Astrocyte of the spinal cord (primary cell): Measurements from ENCODE around the gene SHROOM2.

Experiments
- DNase-seq: peaks from one replicate; pipeline ENCODE4 v3.0.0; 2011; ENCODE audit warnings: low read depth, low spot score
- H3K4me3 ChIP-seq: 2 replicates; pipeline ENCODE4 v1.5.1; 2011; ENCODE audit warnings: low read depth, mild to moderate bottlenecking, low read length, moderate library complexity
- in situ Hi-C: cut with HindIII; loops from 2 replicates; pipeline ENCODE4 v1.10.0; 2017; ENCODE audit warnings: low sequenced_read_pairs
- TF ChIP-seq, protein P1 (sequence below): IDR thresholded peaks from 2 replicates; pipeline ENCODE4 v1.5.1; 2012; ENCODE audit warnings: low read depth, mild to moderate bottlenecking, low read length, inconsistent platforms

The SHROOM2 gene

DNA sequence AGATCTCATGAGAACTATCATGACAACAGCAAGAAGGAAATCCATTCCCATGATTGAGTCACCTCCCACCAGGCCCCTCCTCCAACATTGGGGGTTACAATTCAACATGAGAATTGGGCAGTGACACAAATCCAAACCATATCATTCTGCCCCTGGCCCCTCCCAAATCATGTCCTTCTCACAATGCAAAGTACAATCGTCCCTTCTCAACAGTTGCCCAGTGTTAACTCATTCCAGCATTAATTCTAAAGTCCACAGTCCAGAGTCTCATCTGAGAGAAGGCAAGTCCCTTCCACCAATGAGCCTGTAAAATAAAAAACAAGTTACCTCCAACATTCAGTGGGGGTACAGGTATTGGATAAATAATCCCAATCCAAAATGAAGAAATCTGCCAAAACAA, 166.1 kb downstream of the SHROOM2 start:
- no peak overlapping the region for H3K4me3 ChIP-seq
- TF ChIP-seq, protein P1, sequence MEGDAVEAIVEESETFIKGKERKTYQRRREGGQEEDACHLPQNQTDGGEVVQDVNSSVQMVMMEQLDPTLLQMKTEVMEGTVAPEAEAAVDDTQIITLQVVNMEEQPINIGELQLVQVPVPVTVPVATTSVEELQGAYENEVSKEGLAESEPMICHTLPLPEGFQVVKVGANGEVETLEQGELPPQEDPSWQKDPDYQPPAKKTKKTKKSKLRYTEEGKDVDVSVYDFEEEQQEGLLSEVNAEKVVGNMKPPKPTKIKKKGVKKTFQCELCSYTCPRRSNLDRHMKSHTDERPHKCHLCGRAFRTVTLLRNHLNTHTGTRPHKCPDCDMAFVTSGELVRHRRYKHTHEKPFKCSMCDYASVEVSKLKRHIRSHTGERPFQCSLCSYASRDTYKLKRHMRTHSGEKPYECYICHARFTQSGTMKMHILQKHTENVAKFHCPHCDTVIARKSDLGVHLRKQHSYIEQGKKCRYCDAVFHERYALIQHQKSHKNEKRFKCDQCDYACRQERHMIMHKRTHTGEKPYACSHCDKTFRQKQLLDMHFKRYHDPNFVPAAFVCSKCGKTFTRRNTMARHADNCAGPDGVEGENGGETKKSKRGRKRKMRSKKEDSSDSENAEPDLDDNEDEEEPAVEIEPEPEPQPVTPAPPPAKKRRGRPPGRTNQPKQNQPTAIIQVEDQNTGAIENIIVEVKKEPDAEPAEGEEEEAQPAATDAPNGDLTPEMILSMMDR: no peak
- in situ Hi-C loops: no loop called here
- no peak for DNase-seq

DNA sequence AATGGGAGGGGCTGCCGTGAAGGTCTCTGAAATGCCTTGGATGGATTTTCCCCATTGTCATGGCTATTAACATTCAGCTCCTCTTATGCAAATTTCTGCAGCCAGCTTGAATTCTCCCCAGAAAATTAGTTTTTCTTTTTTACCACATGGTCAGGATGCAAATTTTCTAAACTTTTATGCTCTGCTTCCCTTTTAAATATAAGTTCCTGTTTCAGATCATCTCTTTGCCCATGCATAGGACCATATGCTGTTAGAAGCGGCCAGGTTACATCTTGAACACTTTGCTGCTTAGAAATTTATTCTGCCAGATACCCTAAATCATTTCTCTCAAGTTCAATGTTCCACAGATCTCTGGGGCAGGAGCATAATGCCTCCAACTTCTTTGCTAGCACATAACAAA, 167.2 kb downstream of the SHROOM2 start:
- TF ChIP-seq, protein P1: no peak
- no peak overlapping the region for H3K4me3 ChIP-seq
- DNase-seq: no peak
- in situ Hi-C loops: no loop called here

DNA sequence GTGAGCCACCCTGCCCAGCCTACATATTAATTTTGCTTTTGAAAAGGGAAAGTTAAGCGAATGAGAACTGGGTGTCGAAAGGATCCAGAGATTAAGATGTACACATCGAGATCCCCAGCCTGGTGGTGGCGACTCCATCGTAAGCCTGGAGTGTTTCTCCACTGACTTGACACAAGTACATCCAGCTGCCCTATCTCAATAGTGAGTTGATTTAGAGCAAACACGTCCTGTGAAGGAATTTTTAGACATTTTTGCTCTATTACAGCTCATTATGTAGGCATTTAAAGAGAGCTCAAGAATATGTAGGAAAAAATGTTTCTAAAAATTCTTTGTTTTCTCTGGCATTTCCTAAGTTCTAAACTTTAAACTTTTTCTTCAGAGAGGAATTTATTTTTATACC, 169.3 kb downstream of the SHROOM2 start:
- TF ChIP-seq, protein P1: no peak
- H3K4me3 ChIP-seq: no peak overlapping the region
- DNase-seq: peak; percentile 23
- in situ Hi-C loops: no loop called here

DNA sequence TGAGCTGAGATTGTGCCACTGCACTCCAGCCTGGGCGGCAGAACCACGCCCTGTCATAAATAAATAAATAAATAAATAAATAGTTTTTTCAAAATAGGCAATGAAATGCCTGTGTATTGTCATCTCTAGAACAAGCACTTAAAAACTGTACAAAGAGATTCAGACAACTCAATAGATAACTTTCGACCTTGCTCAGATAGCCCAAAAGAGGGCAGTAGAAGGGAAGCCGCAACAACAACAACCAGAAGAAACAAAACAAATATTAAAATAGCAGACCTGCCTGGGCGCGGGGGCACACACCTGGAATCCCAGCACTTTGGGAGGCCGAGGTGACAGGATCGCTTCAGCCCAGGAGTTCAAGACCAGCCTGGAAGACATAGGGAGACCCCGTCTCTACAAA, 171.5 kb downstream of the SHROOM2 start:
- no peak overlapping the region for H3K4me3 ChIP-seq
- no peak for DNase-seq
- TF ChIP-seq, protein P1: no peak
- in situ Hi-C loops: no loop called here

DNA sequence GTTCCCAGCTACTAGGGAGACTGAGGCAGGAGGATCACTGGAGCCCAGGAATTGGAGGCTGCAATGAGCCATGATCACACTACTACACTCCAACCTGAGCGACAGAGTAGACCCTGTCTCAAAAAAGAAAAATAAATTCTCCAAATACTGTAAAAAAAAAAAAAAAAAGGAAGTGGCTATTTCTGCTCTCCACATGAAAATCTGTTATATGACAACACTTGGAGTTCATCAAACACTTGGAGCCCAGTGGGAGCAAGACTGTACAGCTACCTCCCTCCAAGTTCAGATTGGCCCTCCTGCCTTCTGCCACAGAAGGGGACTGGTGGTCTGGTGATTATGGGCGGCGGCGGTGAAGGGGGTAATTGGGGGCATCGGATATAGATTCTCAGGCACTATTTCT, 172.0 kb downstream of the SHROOM2 start:
- in situ Hi-C loops: no loop called here
- H3K4me3 ChIP-seq: no peak overlapping the region
- TF ChIP-seq, protein P1: no peak
- no peak for DNase-seq

DNA sequence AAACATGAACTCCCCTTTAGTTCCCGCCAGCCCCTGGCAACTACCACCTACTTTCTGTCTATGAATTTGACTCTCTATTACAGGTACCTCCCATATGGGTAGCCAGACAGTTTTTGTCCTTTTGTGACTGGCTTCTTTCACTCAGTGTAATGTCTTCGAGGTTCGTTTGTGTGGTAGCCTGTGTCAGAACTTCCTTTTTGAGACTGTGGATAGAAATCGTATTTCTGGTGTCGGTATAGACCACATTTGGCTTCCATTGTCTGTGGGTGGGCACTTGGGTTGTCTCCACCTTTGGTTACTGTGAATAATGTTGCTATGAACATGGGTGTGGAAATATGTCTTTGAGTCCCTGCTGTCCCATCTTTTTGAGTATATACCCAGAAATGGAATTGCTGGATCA, 175.5 kb downstream of the SHROOM2 start:
- DNase-seq: no peak
- no peak overlapping the region for H3K4me3 ChIP-seq
- TF ChIP-seq, protein P1: no peak
- in situ Hi-C loops: no loop called here
